Amygdala (tissue), 56 donors: ENCODE data around the gene TBL1XR1.
"Not testable (repeated sequence)": the region's sequence is repeated elsewhere in the genome, so short reads cannot be mapped to it uniquely, and the experiment has no call there.

Experiments used
- DNase-seq, 56 donors: peaks; one replicate each; lab custom pipeline; 2025; lab: John Stamatoyannopoulos, UW

Gene TBL1XR1

DNA sequence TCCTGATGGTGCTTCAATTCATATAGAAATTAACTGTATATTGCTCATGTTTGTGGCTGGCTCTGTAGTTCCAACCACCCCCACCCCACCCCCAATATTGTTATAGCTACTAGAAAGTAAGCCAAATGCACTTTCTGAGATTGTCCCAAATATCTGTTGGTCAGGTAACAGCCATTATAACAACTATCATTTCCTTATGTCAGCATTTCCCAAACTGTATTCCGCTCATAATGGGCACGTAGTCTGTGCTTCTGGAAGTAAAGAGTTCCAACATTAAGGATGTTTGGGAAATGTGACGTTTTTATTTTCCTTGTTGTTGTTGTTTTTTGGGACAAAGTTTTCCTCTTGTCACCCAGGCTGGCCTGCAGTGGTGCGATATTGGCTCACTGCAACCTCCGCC lies 12.2 kb upstream of the TBL1XR1 start:
- DNase-seq, result no peak

DNA sequence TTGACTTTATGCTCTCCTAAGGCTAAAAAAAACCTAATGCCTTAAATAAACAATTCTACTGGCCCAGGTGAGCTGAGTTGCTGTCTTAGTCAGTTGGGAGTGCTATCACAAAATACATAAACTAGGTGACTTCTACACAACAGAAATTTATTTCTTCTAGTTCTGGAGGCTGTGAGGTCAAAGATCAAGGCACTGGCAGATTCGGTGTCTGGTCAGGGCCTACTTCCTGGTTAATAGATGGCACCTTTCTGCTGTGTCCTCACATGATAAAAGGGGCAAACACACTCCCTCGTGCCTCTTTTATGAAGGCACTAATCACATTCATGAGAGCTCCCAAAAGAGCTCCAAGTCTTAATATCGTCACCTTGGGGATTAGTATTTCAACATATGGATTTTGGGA lies 11.5 kb upstream of the TBL1XR1 start:
- no peak for DNase-seq

- DNase-seq, result no peak
These were observed 10.9 kb upstream of the TBL1XR1 start for GRCh38 chr3:177208223-177208622.

DNA sequence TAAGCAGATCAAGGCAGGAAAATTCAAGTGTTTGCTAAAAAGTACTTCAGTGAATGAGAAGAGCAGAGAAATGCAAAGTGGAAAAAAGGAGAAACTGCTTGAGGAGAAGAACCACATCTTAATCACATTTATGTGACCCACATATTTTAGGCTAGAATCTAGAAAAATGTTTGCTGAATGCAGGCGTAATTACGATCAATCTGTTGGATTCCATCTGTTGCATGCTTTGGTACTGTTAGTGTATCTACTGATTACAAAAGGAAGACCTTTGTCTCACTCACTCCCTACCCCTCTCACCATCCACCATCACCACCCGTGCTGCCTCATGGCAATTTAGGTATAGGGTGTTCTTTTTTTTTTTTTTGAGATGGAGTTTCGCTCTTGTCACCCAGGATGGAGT lies 9.7 kb upstream of the TBL1XR1 start:
- no peak for DNase-seq

- DNase-seq, result no peak
These were observed 6.6 kb upstream of the TBL1XR1 start for GRCh38 chr3:177203689-177204395.

- DNase-seq, result not testable (repeated sequence)
These were observed 5.7 kb upstream of the TBL1XR1 start for GRCh38 chr3:177203016-177203415.

- DNase-seq, result no peak
These were observed 4.6 kb upstream of the TBL1XR1 start for GRCh38 chr3:177201700-177202397.

DNA sequence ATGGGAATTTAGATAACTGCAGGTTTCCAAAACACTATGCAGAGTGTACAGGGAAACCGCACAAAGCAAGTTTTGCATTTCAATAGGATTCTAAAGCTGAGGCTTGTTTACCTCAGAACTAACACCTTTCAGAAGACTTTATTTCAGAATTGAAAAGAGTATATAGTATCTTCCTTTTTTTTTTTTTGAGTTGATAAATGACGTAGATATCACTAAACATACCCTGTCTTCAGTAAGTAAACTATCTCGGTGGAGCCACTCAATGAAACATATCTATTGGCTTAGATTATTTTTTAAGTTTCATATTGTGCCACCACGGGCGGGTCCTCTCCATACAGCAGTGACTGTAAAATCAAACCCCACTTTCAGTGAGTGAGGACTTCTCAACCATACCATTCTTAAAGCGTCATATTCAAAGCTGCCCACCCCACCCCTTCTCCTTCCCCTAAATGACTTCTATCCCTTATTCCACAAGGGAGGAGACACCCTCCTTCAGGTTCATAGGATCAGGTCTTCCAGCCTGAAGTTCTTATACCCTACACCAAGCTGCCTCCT lies 2.0 kb upstream of the TBL1XR1 start:
- DNase-seq, result no peak

DNA sequence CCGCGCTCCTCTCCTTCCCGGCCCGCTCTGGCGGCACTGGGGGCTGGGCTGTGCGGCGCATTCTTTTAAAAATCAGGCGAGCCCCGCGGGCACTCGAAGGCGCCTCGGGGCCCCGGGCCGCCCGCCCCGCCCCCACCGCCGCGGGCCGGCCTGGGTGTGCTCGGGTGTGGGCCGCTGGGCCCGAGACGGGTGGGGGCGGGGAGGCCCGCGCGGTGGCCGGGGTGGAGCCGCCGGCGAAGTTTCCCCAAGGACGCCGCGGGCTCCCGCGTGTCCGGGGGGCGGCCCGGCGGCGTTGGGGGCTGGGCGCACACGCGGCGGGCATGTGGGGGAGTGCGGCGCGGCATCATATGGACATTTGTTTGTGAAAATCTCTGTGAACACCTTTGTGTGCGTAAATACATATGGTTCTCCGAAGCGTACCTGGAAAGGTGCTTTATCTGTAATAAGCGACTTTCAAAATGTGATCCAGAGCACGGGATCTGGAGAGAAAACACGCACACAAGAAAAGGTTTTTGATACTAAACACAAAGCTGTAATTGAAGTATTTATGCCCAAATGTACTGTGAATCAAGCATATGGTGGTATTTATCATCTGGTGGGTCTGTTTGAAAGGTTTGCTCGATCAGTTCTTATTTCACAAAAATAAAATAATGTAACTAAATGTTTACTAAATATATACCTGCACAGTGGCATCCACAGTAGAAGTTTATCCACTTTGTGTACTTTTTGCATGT lies 612 bp upstream of the TBL1XR1 start:
- DNase-seq, result peak in 11 of 56 donors; percentile 44 to 66 (median 58)

- peak in 38 of 56 donors; percentile 4 to 72 (median 44) for DNase-seq
These were observed 734 bp downstream of the TBL1XR1 start for GRCh38 chr3:177196456-177197040.

GRCh38 chr3:177196008-177196455 lies 1.2 kb downstream of the TBL1XR1 start:
- peak in 9 of 56 donors; percentile 4 to 53 (median 33) for DNase-seq

DNA sequence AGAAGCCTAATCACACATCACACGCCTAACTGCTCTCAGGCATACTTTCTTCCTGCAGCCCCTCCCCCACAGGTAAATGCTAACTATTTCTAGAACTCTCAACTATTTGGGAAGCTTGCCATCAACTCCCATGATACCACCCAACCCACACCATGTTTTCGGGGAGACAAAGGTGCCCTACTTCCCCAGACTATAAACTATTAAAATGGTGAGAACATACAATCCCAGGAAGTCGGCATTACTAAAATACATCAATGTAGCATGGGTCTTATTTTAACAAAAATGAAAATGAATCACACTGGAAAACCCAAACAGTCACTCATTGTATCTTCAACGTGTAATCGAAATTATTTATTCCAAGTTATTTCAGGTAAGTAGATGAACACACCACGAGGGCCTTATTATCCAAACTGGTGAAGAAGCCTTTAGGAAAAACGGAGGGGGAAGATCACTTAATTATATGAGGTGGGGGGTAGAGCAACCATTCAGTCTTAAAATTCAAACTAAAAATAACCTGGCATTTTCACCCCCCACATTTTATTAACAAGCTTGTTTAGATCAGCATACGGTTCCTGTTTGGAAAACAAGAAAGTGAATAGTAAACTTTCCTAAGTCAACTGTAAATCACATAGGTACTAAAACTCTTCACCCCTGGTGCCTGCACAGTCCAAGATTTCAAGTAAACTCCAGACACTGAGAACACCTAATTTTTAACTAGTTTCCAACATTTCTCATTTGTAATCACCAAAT lies 1.9 kb downstream of the TBL1XR1 start:
- DNase-seq, result peak in 1 of 56 donors; percentile 3

DNA sequence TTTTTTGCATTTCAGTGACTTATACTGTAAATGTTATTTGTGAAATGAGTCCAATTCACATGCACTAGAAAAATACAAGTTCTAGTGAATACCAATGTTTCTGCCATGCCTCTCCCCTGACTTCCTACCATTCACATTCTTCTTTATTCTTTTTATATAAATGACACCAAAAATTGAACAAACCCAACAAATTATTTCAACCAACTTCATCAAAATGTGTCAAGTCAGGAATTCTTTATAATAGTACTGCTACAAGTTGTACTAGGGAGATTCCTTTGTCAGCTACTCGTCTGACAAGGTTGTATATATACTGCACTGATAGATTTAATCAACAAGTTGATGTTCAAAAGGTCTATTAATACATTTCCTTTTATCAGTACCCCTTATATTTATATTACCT lies 3.0 kb downstream of the TBL1XR1 start:
- DNase-seq, result no peak

- DNase-seq, result no peak
These were observed 3.5 kb downstream of the TBL1XR1 start for GRCh38 chr3:177193688-177194268.

DNA sequence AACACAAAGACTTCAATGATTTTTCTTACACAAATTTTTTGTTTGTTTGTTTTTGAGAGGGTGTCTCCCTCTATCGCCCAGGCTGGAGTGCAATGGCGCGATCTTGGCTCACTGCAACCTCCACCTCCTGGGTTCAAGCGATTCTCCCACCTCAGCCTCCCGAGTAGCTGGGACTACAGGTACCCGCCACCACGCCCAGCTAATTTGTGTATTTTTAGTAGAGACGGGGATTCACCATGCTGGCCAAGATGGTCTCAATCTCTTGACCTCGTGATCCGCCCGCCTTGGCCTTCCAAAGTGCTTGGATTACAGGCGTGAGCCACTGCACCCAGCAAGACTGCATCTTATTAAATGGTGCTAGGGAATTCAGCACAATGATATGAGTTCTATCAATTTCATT lies 4.0 kb downstream of the TBL1XR1 start:
- DNase-seq, result not testable (repeated sequence)

- DNase-seq, result no peak
These were observed 6.3 kb downstream of the TBL1XR1 start for GRCh38 chr3:177190756-177191681.

DNA sequence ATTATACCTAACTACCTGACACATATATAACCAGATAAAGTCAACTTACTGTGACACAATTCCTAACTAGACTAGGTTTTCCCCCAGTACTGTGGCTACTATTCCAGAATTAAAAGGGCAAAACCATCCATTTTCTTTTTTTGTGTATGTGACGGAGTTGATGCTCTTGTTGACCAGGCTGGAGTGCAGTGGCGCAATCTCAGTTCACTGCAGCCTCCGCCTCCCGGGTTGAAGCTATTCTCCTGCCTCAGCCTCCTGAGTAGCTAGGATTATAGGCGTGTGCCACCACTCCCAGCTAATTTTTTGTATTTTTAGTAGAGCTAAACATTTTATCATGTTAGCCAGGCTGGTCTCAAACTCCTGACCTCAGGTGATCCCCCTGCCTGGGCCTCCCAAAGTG lies 7.1 kb downstream of the TBL1XR1 start:
- DNase-seq, result not testable (repeated sequence)

DNA sequence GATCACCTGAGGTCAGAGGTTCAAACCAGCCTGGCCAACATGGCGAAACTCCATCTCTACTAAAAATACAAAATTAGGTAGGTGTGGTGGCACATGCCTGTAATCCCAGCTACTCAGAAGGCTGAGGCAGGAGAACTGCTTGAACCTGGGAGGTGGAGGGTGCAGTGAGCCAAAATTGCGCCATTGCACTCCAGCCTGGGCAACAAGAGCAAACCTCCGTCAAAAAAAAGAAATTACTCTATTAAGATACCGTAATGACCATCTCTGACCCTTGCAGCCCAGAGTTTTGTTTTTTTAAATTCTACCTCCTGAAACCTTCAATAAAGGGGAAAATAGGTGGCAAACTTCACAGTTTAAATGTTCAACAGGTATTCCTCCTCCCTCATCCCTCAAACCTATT lies 9.0 kb downstream of the TBL1XR1 start:
- DNase-seq, result not testable (repeated sequence)
